ENCODE results near the gene ZMYND15. TPM values are rescaled to one million over a fixed set of nuclear protein-coding genes. Genes with fewer than 3 reads are reported as not detected.

The ZMYND15 gene
- polyA plus RNA-seq, 1 experiment: 0.13 TPM

GRCh38 chr17:4764595-4764994, 25.0 kb downstream of the ZMYND15 start:
- ChIA-PET CTCF (interaction anchor here (1.0 kb wide), 1 partner anchor 10 kb away, joined by 3 read pairs; no protein-coding TSS in a partner anchor), POLR2A (no interaction called here)
- no peak for TF ChIP-seq CTCF (IDR thresholded peaks at IDR 0.05; ENCODE audit: insufficient read depth, low read depth, low read length)

GRCh38 chr17:4766201-4766600, 26.6 kb downstream of the ZMYND15 start:
- no peak for TF ChIP-seq CTCF (IDR thresholded peaks at IDR 0.05; ENCODE audit: insufficient read depth, low read depth, low read length)
- Histone ChIP-seq H3K27me3 (ENCODE audit: control insufficient read depth, insufficient read depth, low read length) (peaks cover 3% of the 10 kb centered on the region; the same call in 1 of the 2 replicates), H3K36me3 (ENCODE audit: control insufficient read depth, insufficient read depth, low read length) (no peaks in the 10 kb centered on the region), H3K4me3 (ENCODE audit: low read depth, low read length) (no peak overlapping the region)
- ChIA-PET CTCF (no interaction called here), POLR2A (no interaction called here)
- DNase-seq (ENCODE audit: low read depth): no peak

More at GRCh38 chr17:4764595-4764994, 25.0 kb downstream of the ZMYND15 start:
- H3K36me3 ChIP-seq (ENCODE audit: control insufficient read depth, insufficient read depth, low read length): no peaks in the 10 kb centered on the region
- H3K27me3 ChIP-seq (ENCODE audit: control insufficient read depth, insufficient read depth, low read length): peaks cover 7% of the 10 kb centered on the region
- no peak for DNase-seq (ENCODE audit: low read depth)
- H3K4me3 ChIP-seq (ENCODE audit: low read depth, low read length): no peak overlapping the region

GRCh38 chr17:4766723-4767122, 27.1 kb downstream of the ZMYND15 start:
- Histone ChIP-seq H3K36me3 (ENCODE audit: control insufficient read depth, insufficient read depth, low read length) (no peaks in the 10 kb centered on the region), H3K27me3 (ENCODE audit: control insufficient read depth, insufficient read depth, low read length) (peaks cover 3% of the 10 kb centered on the region; the same call in 1 of the 2 replicates), H3K4me3 (ENCODE audit: low read depth, low read length) (no peak overlapping the region)
- POLR2A ChIA-PET: no interaction called here
- DNase-seq (ENCODE audit: low read depth): no peak
- CTCF ChIA-PET: interaction anchor here (0.6 kb wide), 1 partner anchor 159 kb away, joined by 3 read pairs; no protein-coding TSS in a partner anchor
- TF ChIP-seq CTCF (IDR thresholded peaks at IDR 0.05; ENCODE audit: insufficient read depth, low read depth, low read length): no peak

GRCh38 chr17:4768298-4768697, 28.7 kb downstream of the ZMYND15 start:
- Histone ChIP-seq H3K4me3 (ENCODE audit: low read depth, low read length) (no peak overlapping the region), H3K36me3 (ENCODE audit: control insufficient read depth, insufficient read depth, low read length) (no peaks in the 10 kb centered on the region), H3K27me3 (ENCODE audit: control insufficient read depth, insufficient read depth, low read length) (peaks cover 6% of the 10 kb centered on the region)
- no peak for TF ChIP-seq CTCF (IDR thresholded peaks at IDR 0.05; ENCODE audit: insufficient read depth, low read depth, low read length)
- CTCF ChIA-PET: interaction anchor here (1.1 kb wide), 1 partner anchor 9 kb away, joined by 3 read pairs; no protein-coding TSS in a partner anchor
- no peak for DNase-seq (ENCODE audit: low read depth)
- POLR2A ChIA-PET: no interaction called here

GRCh38 chr17:4769628-4770027, 30.0 kb downstream of the ZMYND15 start:
- ChIA-PET POLR2A (no interaction called here), CTCF (interaction anchor here (0.8 kb wide), 1 partner anchor 26 kb away, joined by 3 read pairs; no protein-coding TSS in a partner anchor)
- TF ChIP-seq CTCF (IDR thresholded peaks at IDR 0.05; ENCODE audit: insufficient read depth, low read depth, low read length): no peak
- DNase-seq (ENCODE audit: low read depth): no peak
- no peak overlapping the region for H3K4me3 ChIP-seq (ENCODE audit: low read depth, low read length)
- H3K27me3 ChIP-seq (ENCODE audit: control insufficient read depth, insufficient read depth, low read length): peaks cover 8% of the 10 kb centered on the region
- no peaks in the 10 kb centered on the region for H3K36me3 ChIP-seq (ENCODE audit: control insufficient read depth, insufficient read depth, low read length)
